Fibroblast of skin of right quadriceps (primary cell): ENCODE results near the gene PRSS1.
"Not testable (repeated sequence)": the region's sequence is repeated elsewhere in the genome, so short reads cannot be mapped to it uniquely, and the experiment has no call there.

Experiments used
- DNase-seq: peaks from one replicate; pipeline ENCODE4 v3.0.0-alpha.2; 2013

PRSS1 gene

GRCh38 chr7:142748410-142748809 lies 862 bp upstream of the PRSS1 start:
- DNase-seq, result not testable (repeated sequence)

DNA sequence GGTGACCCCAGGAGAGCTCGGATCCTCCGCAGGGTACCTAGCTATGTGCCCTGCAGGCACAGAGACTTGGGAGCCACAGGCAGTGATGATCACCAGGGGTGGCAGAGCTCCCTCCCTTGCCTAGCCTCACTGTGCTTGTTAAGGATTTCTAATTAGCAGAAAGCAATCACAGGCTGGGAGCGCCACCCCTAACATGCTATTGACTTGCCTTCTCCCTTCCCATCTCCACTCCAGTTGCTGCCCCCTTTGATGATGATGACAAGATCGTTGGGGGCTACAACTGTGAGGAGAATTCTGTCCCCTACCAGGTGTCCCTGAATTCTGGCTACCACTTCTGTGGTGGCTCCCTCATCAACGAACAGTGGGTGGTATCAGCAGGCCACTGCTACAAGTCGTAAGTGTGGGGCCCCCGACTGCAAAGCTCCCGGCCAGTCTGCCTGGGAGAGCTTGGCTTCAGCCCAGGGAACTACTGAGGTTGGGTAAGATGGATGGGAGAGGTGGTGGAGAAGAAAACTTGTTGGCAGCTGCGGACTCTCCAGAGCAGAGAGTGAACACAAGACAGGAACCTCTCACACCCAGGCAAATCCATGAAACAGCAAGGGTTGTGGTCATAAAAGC lies 1.2 kb downstream of the PRSS1 start:
- DNase-seq, result no peak

DNA sequence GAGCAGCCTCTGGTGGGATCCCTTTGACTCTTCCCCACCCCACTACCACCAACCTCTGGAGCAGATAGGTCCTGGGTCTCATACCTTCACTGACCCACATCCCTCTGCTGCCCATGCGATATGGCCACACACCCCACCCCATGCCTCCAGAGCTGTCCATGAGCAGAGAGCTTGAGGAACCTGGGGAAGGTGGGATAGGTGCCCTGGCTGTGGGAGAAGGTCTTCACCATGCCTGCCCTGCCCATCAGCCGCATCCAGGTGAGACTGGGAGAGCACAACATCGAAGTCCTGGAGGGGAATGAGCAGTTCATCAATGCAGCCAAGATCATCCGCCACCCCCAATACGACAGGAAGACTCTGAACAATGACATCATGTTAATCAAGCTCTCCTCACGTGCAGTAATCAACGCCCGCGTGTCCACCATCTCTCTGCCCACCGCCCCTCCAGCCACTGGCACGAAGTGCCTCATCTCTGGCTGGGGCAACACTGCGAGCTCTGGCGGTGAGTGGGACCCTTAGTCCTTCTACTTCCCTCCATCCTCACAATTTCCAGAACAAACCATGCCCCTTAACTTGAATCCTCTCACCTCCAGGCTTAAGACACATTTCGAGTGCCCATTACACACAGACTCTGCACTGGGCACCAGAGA lies 2.4 kb downstream of the PRSS1 start:
- DNase-seq, result not testable (repeated sequence)

DNA sequence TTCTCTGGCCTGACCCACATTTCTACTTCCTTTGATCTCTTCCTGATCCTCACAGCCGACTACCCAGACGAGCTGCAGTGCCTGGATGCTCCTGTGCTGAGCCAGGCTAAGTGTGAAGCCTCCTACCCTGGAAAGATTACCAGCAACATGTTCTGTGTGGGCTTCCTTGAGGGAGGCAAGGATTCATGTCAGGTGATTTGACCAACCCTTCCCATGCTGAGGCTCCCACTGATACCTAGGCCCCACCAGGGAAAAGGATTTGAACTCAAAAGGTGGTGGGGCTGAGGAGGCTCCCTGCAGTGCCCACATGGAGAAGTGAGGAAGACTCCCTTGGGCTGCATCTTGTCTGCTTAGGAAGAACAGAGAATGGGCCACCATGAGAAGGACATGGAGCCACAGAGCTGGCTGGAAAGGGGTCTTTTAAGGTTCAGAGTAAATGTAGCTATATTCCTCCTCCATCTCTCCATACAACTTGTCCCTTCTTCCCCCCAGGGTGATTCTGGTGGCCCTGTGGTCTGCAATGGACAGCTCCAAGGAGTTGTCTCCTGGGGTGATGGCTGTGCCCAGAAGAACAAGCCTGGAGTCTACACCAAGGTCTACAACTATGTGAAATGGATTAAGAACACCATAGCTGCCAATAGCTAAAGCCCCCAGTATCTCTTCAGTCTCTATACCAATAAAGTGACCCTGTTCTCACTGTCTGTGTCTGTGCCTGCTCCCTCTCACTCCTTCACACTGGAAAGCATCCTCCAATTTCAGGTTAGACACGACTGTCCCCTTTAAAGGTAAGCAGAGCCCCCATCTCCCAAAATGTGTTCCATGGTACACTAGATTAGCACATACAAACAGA lies 3.3 kb downstream of the PRSS1 start:
- no peak for DNase-seq

- no peak for DNase-seq
Measured at GRCh38 chr7:142753366-142753765, 4.1 kb downstream of the PRSS1 start.

- DNase-seq, result not testable (repeated sequence)
Measured at GRCh38 chr7:142753925-142754491, 4.7 kb downstream of the PRSS1 start.

DNA sequence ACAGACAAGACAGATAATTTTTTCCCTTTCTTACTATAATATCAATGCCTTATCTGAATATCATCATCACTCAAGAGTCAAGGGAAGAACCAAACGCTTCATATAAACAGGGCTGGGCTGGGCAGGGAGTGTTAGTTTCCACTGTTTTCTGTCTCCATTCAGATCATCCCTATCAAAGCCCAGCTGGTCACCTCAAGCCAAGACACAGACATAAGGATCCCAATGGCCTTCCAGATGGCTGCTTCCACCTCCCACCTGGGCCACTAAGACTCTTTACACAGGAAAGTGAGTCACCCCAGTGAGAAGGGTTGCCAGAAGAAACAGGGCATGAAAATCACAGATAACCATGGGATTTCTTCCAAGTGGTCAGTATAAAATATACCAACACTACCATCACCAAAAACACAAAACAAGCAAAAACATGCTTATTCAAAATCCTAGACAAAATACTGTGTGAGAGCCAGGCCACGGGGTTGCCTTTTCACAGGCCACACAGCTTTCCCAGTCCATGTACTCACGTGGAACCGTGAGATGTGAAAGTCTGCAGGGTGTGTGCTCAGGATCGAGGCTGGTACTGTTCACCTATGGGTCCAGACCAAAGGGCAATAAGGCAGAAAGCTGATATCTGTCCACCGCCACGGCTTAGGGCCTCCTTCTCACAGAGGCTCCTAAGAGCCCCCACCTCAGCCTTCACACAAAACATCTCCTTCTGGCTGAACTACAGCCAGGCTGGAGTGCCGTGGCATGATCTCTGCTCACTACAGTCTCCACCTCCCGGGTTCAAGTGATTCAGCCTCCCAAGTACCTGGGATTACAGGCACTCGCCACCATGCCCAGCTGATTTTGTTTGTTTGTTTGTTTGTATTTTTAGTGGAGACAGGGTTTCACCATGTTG lies 5.7 kb downstream of the PRSS1 start:
- DNase-seq, result no peak

GRCh38 chr7:142758312-142758711 lies 9.0 kb downstream of the PRSS1 start:
- not testable (repeated sequence) for DNase-seq

GRCh38 chr7:142759433-142759832 lies 10.2 kb downstream of the PRSS1 start:
- no peak for DNase-seq

GRCh38 chr7:142760071-142760642 lies 10.9 kb downstream of the PRSS1 start:
- no peak for DNase-seq

DNA sequence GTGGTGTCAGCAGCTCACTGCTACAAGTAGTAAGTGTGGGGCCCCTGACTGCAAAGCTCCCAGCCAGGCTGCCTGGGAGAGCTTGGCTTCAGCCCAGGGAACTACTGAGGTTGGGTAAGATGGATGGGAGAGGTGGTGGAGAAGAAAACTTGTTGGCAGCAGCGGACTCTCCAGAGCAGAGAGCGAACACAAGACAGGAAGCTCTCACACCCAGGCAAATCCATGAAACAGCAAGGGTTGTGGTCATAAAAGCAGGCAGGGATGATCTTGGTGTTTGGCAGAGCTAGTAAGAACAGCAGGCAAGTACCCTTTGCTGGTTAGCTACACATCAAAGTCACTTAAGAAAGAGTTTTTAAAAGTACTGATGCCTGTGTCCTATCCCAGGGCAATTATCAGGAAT lies 12.3 kb downstream of the PRSS1 start:
- not testable (repeated sequence) for DNase-seq

DNA sequence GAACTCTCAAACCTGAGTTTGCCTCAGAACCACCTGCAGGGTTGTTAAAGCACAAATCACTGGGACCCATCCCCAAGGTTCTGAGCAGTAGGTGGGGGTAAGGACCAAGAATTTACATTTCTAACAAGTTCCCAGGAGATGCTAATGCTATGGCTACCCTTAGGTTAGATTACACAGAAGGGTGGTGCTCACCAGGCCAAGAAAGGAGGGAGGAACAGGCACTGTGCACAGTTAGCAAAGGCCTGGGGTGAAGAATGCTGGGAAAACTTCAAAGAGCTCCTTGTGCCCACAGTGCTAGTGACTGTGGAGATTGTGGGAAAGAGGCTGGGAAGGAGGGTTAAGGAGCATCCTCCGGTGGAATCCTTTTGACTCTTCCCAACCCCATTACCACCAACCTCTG lies 12.8 kb downstream of the PRSS1 start:
- no peak for DNase-seq

GRCh38 chr7:142767451-142767850 lies 18.2 kb downstream of the PRSS1 start:
- DNase-seq, result no peak

GRCh38 chr7:142767861-142768260 lies 18.6 kb downstream of the PRSS1 start:
- no peak for DNase-seq

DNA sequence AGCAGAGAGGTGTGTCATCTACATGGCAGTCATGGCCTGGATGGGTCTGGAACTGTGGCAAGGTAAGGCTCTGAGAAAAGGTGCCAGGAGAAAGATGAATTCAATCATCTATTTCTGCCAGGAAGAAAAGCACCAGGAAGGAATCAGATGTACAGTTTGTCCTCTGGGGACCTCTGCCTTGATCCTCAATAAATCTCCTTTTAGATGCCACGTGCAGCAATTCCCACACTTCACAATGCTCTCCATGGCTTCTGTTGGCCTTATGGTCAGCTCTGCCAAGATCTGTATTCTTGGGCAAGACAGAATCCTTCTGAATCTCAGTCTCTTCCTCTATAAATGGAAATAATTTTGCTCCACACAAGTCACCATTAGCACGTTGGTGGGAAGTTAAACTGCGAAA lies 19.6 kb downstream of the PRSS1 start:
- not testable (repeated sequence) for DNase-seq

DNA sequence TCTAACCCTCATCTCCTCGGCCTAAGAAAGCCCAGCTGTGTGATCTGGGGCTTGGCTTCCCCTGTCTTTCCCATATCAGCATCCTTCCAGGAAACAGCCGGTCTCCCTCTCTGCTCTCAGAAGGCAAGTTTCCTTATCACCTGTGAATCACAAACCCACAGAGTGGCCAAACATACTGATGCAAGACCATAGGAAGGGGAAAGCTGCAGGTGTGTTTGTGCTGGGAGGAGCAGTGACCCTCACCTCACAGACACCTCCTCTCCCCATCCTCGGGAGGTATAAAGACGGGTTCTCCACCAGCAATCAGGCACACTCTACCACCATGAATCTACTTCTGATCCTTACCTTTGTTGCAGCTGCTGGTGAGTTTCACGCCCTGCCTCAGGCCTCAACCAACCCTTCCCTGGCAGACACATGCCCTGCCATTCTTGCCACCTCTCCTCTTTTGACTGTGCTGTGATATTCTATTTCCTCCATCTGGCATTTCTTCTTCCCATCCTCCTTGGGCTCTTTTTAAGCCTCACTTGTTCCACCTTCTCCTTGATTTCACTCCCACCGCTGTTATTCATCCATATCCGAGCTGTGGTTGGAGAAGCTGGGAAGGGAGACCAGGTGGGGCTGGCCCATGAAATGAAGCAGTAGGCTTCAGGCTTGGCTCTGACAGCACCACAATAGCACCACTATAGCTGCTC lies 21.5 kb downstream of the PRSS1 start, which contains the start of gene PRSS2:
TSS of gene PRSS2 (plus strand) at position 310 of the 692 bp plus-strand sequence. CDS start at position 323, 13 bp downstream.
- no peak for DNase-seq

DNA sequence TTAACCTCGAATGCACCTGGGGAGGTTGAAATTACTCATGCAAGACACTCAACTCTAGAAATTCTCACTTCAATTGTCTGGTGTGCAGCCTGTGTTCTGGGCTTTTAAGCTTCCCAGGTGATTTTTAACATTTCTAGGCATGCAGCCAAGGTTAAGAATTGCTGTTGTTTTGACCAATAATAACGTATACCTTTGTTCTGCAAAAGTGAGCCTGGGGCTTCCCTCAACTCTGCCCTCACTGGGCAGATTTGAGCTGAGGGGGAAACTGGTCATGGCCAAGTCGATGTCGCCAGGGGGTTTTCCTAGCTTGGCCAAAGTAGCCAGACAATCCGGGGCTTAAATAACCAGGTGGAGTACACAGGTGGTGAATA lies 22.1 kb downstream of the PRSS1 start:
- DNase-seq, result no peak

- no peak for DNase-seq
Measured at GRCh38 chr7:142772051-142772450, 22.8 kb downstream of the PRSS1 start.

GRCh38 chr7:142772673-142773072 lies 23.4 kb downstream of the PRSS1 start:
- DNase-seq, result no peak

DNA sequence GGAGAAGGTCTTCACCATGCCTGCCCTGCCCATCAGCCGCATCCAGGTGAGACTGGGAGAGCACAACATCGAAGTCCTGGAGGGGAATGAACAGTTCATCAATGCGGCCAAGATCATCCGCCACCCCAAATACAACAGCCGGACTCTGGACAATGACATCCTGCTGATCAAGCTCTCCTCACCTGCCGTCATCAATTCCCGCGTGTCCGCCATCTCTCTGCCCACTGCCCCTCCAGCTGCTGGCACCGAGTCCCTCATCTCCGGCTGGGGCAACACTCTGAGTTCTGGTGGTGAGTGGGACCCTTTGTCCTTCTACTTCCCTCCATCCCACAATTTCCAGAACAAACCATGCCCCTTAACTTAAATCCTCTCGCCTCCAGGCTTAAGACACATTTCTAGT lies 24.0 kb downstream of the PRSS1 start:
- DNase-seq, result no peak
